ENCODE results near the gene ISOC1. TPM values are rescaled to one million over a fixed set of nuclear protein-coding genes. Genes with fewer than 3 reads are reported as not detected.

The ISOC1 gene
- total RNA-seq, 1 experiment from 2014 or later: 24.9 TPM

GRCh38 chr5:129098488-129099183, 4.1 kb downstream of the ISOC1 start:
- peaks cover 24% of the 10 kb centered on the region for H3K27me3 Mint-ChIP-seq (ENCODE audit: low read depth)
- H3K4me3 Mint-ChIP-seq: no peak overlapping the region
- DNase-seq (ENCODE audit: low spot score) (no peak), ATAC-seq (no peak)
- peaks cover 33% of the 10 kb centered on the region for H3K4me1 Mint-ChIP-seq
- H3K27ac Mint-ChIP-seq: no peak overlapping the region
- ChIA-PET CTCF (interaction anchor here (1.0 to 1.1 kb wide), 2 partner anchors 28 to 193 kb away, joined by 5 to 8 read pairs; no protein-coding TSS in a partner anchor), POLR2A (no interaction called here)
- no peaks in the 10 kb centered on the region for H3K36me3 Mint-ChIP-seq
- no peaks in the 10 kb centered on the region for H3K9me3 Mint-ChIP-seq
- TF ChIP-seq SP1 (CRISPR knock-in tag; conservative IDR thresholded peaks at IDR 0.05) (no peak), FOXP4 (CRISPR knock-in tag; IDR thresholded peaks at IDR 0.05) (no peak)

DNA sequence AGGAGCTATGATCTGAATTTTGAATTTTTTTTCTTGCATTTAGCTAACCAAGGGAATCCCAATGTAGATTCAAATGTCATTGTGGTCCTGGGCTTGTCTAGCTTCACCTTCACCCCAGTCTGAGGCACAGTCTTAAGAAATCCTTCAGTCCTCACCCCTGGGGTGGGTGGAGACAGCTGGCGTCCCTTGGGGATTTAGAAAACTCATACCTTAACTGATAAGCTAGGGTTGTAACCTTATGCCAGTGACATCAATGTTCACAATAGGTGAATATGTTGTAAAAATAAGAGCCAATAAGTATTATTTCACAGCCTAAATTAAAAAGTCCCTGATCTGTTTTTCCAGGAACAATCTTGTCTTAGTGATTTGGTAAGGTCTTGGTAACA, 4.6 kb downstream of the ISOC1 start:
- ATAC-seq (no peak), DNase-seq (ENCODE audit: low spot score) (no peak)
- ChIA-PET POLR2A (no interaction called here), CTCF (interaction anchor here (1.0 to 1.1 kb wide), 2 partner anchors 27 to 193 kb away, joined by 5 to 8 read pairs; no protein-coding TSS in a partner anchor)
- Mint-ChIP-seq H3K27me3 (ENCODE audit: low read depth) (peaks cover 18% of the 10 kb centered on the region), H3K27ac (no peak overlapping the region), H3K4me3 (no peak overlapping the region), H3K4me1 (peaks cover 38% of the 10 kb centered on the region), H3K36me3 (no peaks in the 10 kb centered on the region), H3K9me3 (no peaks in the 10 kb centered on the region)
- no peak for TF ChIP-seq NR3C1 (CRISPR knock-in tag; conservative IDR thresholded peaks at IDR 0.05; ENCODE audit: low read depth)

GRCh38 chr5:129101794-129102193, 7.2 kb downstream of the ISOC1 start:
- H3K9me3 Mint-ChIP-seq: no peaks in the 10 kb centered on the region
- CTCF ChIA-PET: no interaction called here
- DNase-seq (ENCODE audit: low spot score): no peak
- no peak overlapping the region for H3K27ac Mint-ChIP-seq
- no peak for ATAC-seq
- POLR2A ChIA-PET: no interaction called here
- TF ChIP-seq ZNF416 (CRISPR knock-in tag; IDR thresholded peaks at IDR 0.05): no peak
- TF ChIP-seq HMGXB4 (CRISPR knock-in tag; IDR thresholded peaks at IDR 0.05): no peak
- TF ChIP-seq ZNF232 (CRISPR knock-in tag; IDR thresholded peaks at IDR 0.05): no peak
- TF ChIP-seq CREM (CRISPR knock-in tag; IDR thresholded peaks at IDR 0.05): no peak
- no peak for TF ChIP-seq PRRX2 (CRISPR knock-in tag; IDR thresholded peaks at IDR 0.05)
- TF ChIP-seq IRF2 (CRISPR knock-in tag; IDR thresholded peaks at IDR 0.05; ENCODE audit: borderline replicate concordance, low read depth): no peak
- no peak for TF ChIP-seq KAT7 (CRISPR knock-in tag; IDR thresholded peaks at IDR 0.05; ENCODE audit: borderline replicate concordance)
- TF ChIP-seq, protein P1, sequence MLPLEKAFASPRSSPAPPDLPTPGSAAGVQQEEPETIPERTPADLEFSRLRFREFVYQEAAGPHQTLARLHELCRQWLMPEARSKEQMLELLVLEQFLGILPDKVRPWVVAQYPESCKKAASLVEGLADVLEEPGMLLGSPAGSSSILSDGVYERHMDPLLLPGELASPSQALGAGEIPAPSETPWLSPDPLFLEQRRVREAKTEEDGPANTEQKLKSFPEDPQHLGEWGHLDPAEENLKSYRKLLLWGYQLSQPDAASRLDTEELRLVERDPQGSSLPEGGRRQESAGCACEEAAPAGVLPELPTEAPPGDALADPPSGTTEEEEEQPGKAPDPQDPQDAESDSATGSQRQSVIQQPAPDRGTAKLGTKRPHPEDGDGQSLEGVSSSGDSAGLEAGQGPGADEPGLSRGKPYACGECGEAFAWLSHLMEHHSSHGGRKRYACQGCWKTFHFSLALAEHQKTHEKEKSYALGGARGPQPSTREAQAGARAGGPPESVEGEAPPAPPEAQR (CRISPR knock-in tag; IDR thresholded peaks at IDR 0.05): no peak
- no peak for TF ChIP-seq ZNF219 (CRISPR knock-in tag; IDR thresholded peaks at IDR 0.05; ENCODE audit: borderline replicate concordance)
- no peak for TF ChIP-seq ELF4 (CRISPR knock-in tag; IDR thresholded peaks at IDR 0.05; ENCODE audit: low read depth)
- TF ChIP-seq E2F4 (CRISPR knock-in tag; IDR thresholded peaks at IDR 0.05; ENCODE audit: borderline replicate concordance, low read depth): no peak
- no peak for TF ChIP-seq NFATC4 (CRISPR knock-in tag; IDR thresholded peaks at IDR 0.05)
- no peak overlapping the region for H3K4me3 Mint-ChIP-seq
- H3K4me1 Mint-ChIP-seq: peaks cover 28% of the 10 kb centered on the region
- peaks cover 1% of the 10 kb centered on the region for H3K36me3 Mint-ChIP-seq
- peaks cover 4% of the 10 kb centered on the region; the same call in 1 of the 2 replicates for H3K27me3 Mint-ChIP-seq (ENCODE audit: low read depth)
